RWPE1 (cell line): Measurements from ENCODE around the gene MRPS24.

Experiments
- CTCF ChIA-PET: fragments of 350-600 bp; sonication (Branson Sonifier 250); formaldehyde crosslinking; extraction: SDS; loops from one replicate; lab custom pipeline; 2021; lab: Yijun Ruan, JAX
- POLR2A ChIA-PET: fragments of 400-600 bp; formaldehyde crosslinking; extraction: SDS; loops from one replicate; lab custom pipeline; 2020; ENCODE audit warnings: antibody characterized with exemption; ENCODE audit not compliant: low non-redundant PET; lab: Yijun Ruan, JAX
- DNase-seq: peaks from one replicate; pipeline ENCODE4 v3.0.0; 2012; ENCODE audit warnings: low spot score
- H3K27ac ChIP-seq: fragments of 450-650 bp; 2 replicates; pipeline ENCODE4 v1.5.1; 2017
- TF ChIP-seq, protein P1 (sequence below): fragments of 450-650 bp; conservative IDR thresholded peaks from 2 replicates; pipeline ENCODE4 v1.5.1; 2017; ENCODE audit warnings: low read depth, mild to moderate bottlenecking

The MRPS24 gene

DNA sequence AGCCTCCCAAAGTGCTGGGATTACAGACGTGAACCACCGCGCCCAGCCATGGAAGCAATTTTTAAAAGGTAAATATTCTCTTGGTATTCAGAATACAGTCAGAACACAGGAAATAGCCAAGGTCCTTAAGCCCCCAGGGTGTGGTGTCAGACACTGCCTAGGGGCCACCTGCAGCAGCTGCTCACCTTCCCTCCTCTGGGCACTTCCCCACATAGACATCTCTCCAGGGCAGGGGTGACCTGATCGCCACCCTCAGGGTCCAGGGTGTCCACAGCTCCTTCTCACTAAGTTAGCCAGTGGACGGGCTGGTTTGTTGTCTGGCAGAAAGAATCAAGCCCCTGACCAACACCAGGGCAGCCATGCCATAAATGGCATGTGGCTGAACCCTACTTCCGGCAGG, 21.2 kb upstream of the MRPS24 start:
- no peak for DNase-seq
- ChIA-PET POLR2A (no interaction called here), CTCF (no interaction called here)
- H3K27ac ChIP-seq: peak overlapping the region; percentile 12; the same call in 1 of the 2 replicates
- TF ChIP-seq, protein P1, sequence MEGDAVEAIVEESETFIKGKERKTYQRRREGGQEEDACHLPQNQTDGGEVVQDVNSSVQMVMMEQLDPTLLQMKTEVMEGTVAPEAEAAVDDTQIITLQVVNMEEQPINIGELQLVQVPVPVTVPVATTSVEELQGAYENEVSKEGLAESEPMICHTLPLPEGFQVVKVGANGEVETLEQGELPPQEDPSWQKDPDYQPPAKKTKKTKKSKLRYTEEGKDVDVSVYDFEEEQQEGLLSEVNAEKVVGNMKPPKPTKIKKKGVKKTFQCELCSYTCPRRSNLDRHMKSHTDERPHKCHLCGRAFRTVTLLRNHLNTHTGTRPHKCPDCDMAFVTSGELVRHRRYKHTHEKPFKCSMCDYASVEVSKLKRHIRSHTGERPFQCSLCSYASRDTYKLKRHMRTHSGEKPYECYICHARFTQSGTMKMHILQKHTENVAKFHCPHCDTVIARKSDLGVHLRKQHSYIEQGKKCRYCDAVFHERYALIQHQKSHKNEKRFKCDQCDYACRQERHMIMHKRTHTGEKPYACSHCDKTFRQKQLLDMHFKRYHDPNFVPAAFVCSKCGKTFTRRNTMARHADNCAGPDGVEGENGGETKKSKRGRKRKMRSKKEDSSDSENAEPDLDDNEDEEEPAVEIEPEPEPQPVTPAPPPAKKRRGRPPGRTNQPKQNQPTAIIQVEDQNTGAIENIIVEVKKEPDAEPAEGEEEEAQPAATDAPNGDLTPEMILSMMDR: no peak

DNA sequence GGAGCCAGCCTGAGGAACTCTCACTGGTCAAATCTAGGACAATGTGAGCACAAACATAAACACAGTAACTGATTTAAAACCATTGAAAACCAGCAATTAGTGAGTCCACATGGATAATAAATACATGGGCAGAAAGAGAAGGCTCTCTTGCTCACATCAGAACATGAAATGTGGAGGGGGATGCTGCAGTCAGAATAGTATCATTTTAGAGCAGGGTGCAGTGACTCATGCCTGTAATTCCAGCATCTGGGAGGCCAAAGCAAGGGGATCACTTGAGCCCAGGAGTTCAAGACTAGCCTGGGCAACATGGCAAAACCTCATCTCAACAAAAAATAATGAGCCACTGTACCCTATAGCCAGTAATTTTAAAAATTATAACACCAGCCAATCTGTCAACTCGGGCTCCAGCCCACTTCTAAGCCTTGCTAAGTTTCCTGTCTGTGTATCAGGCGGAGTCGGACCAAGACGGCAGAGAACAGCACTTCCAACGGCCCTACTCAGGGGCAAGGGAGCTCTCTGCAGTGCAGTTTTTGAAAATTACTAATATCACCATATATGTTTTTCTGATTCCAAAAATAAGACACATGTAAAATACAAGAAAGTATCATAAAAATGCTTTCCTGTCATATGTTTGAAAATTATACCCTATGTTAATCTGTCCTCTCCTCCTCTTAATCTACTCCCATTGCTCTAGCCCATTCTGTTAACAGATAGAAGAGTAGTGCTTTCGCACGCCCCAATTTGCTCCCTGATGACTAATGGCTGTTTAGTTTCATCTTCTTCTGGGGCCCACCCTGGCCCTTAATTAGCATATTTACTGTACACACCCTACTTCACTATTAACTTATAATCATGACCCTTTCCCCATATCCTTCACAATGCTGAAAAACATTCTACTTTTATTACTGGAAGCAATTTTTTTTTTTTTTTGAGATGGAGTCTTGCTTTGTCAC, 20.0 kb upstream of the MRPS24 start:
- POLR2A ChIA-PET: no interaction called here
- H3K27ac ChIP-seq: no peak overlapping the region; the same call in 1 of the 2 replicates
- TF ChIP-seq, protein P1: no peak
- DNase-seq: no peak
- CTCF ChIA-PET: no interaction called here

DNA sequence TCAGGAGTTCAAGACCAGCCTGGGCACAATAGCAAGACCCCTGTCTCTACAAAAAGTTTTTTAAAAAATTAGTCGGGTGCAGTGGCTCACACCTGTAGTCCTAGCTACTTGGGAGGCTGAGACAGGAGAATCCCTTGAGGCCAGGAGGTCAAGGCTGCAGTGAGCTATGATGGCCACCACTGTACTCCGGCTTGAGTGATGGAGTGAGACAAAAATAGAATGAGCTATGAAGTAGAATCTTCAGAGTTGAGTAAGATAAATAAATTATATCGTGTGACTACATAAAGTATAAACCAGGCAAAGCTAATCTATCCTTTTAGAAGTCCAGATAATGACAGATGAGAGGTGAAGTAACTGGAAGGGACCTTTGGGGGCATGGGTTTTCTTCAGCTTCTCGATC, 15.3 kb upstream of the MRPS24 start:
- CTCF ChIA-PET: interaction anchor here (0.6 kb wide), 2 partner anchors 11 to 672 kb away, joined by 3 read pairs; no protein-coding TSS in a partner anchor
- DNase-seq: no peak
- H3K27ac ChIP-seq: no peak overlapping the region
- POLR2A ChIA-PET: no interaction called here
- TF ChIP-seq, protein P1: no peak

DNA sequence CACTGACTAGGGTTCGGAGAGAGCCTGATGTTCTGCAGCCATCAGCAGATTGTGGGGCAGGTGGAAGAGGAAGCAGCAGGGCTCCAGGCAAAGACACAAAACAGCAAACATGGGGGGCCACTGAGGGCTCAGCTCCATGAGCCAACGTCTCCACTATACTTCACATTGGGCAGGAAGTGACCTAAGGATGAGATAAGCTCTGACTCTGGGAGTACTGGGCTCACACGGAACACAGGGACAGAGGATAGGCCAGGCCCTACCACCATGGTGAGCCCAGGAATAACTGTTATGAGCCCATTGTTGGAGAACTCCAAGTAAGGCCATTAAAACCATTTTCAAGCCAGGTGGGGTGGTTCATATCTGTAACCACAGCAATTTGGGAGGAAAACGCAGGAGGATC, 14.9 kb upstream of the MRPS24 start:
- CTCF ChIA-PET: interaction anchor here (0.5 to 0.6 kb wide), 3 partner anchors 10 to 672 kb away, joined by 3 read pairs; no protein-coding TSS in a partner anchor
- POLR2A ChIA-PET: no interaction called here
- DNase-seq: no peak
- TF ChIP-seq, protein P1: no peak
- no peak overlapping the region for H3K27ac ChIP-seq

DNA sequence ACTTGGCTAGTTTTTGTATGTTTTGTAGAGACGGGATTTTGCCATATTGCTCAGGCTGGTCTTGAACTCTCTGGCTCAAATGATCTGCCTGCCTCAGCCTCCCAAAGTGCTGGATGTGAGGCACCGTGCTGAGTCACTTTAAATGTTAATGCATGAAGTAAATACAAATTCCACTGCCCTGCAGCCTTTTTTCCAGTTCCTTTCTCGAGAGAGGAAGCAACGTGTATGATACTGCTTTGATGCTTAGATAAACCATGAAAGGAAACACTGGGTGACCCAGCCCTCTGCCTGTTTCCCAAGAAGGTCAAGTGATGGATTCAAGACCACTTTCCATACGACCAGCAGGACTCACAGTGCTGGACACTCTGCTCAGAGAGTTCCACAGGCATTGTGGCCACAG, 11.3 kb upstream of the MRPS24 start:
- TF ChIP-seq, protein P1: no peak
- no peak for DNase-seq
- ChIA-PET POLR2A (no interaction called here), CTCF (no interaction called here)
- H3K27ac ChIP-seq: no peak overlapping the region

DNA sequence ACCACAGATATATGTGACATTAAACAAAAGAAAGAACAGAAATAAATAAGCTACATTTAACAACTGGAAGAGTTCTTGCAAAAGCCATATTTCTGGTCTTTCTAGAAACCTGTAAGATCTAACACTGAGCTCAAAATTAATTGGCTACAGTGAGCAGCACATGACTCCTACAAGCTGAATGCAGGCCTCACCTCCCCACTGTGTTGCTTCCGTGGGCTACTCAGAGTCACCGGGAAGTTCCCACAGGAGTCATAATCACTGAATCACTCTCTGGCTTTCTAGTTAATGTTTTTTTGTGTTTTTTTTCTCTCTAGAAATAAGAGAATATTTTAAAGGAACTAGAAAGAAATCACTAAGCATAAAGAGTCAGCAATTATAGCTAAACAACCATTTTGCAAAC, 10.2 kb upstream of the MRPS24 start:
- no peak for DNase-seq
- TF ChIP-seq, protein P1: no peak
- ChIA-PET CTCF (no interaction called here), POLR2A (no interaction called here)
- H3K27ac ChIP-seq: peak overlapping the region; percentile 7; the same call in 1 of the 2 replicates
